ENCODE data around the gene LRP6.

- TF ChIP-seq REST (IDR thresholded peaks at IDR 0.05; ENCODE audit: low read depth) (no peak), MAX (IDR thresholded peaks at IDR 0.05) (no peak), TEAD4 (IDR thresholded peaks at IDR 0.05) (no peak)
These were observed 86.3 kb downstream of the LRP6 start for GRCh38 chr12:12180575-12180974.

Measured in Ishikawa (cell line).